Activated CD4-positive, CD25-positive, alpha-beta regulatory T cell treated with anti-CD3 and anti-CD28 coated beads, Interleukin-2, amount 50 U/mL, for 72 hours (primary cell): Measurements from ENCODE around the gene FFAR3.

ENCODE experiments used
- DNase-seq: peaks from one replicate; pipeline ENCODE4 v3.0.0; 2021

FFAR3 gene

GRCh38 chr19:35404879-35405622 lies 46.8 kb downstream of the FFAR3 start:
- no peak for DNase-seq

GRCh38 chr19:35407619-35408018 lies 49.4 kb downstream of the FFAR3 start:
- DNase-seq: no peak

GRCh38 chr19:35408284-35409171 lies 50.3 kb downstream of the FFAR3 start:
- no peak for DNase-seq

GRCh38 chr19:35409191-35409590 lies 50.9 kb downstream of the FFAR3 start:
- DNase-seq: no peak
